GM23338 (cell line): ENCODE results near the gene MCM9. TPM values are rescaled to one million over a fixed set of nuclear protein-coding genes. Genes with fewer than 3 reads are reported as not detected.

Experiments used
- ATAC-seq: fragments of 200-7000 bp; cut with Tn5 transposase; 3 replicates; pipeline ENCODE4 v1.9.1; 2020
- DNase-seq: peaks from one replicate; pipeline ENCODE4 v3.0.0-alpha.2; 2015; ENCODE audit warnings: low spot score
- H2AFZ ChIP-seq: fragments of 200-600 bp; sonication (generic); 2 replicates; pipeline ENCODE4 v1.8.0; 2016; ENCODE audit warnings: antibody characterized with exemption, mild to moderate bottlenecking, moderate library complexity
- H3F3A ChIP-seq: fragments of 200-600 bp; sonication (generic); replicated peaks from 2 replicates; pipeline ENCODE4 v1.8.0; 2017; ENCODE audit warnings: antibody characterized with exemption, mixed run types, low read depth
- H3K27ac ChIP-seq: fragments of 200-600 bp; sonication (generic); 2 replicates; pipeline ENCODE4 v1.6.1; 2016; ENCODE audit warnings: low read depth
- H3K27me3 ChIP-seq: fragments of 200-600 bp; sonication (generic); 2 replicates; pipeline ENCODE4 v1.8.0; 2016; ENCODE audit warnings: mild to moderate bottlenecking, mixed run types, moderate library complexity; ENCODE audit not compliant: insufficient read depth
- H3K36me3 ChIP-seq: fragments of 200-600 bp; sonication (generic); 2 replicates; pipeline ENCODE4 v1.8.0; 2016; ENCODE audit warnings: mild to moderate bottlenecking; ENCODE audit not compliant: insufficient read depth
- H3K4me1 ChIP-seq: fragments of 200-600 bp; sonication (generic); 2 replicates; pipeline ENCODE4 v1.8.0; 2016; ENCODE audit warnings: mild to moderate bottlenecking, moderate library complexity; ENCODE audit not compliant: insufficient read depth
- H3K4me2 ChIP-seq: fragments of 200-600 bp; sonication (generic); 2 replicates; pipeline ENCODE4 v1.7.1; 2017; ENCODE audit warnings: mixed run types
- H3K4me3 ChIP-seq: fragments of 200-600 bp; sonication (generic); 2 replicates; pipeline ENCODE4 v1.6.1; 2016; ENCODE audit warnings: mixed run types
- H3K79me2 ChIP-seq: fragments of 200-600 bp; sonication (generic); replicated peaks from 2 replicates; pipeline ENCODE4 v1.8.0; 2017; ENCODE audit warnings: mild to moderate bottlenecking; ENCODE audit not compliant: insufficient read depth
- H3K9me2 ChIP-seq: fragments of 200-600 bp; sonication (generic); 2 replicates; pipeline ENCODE4 v1.8.0; 2017; ENCODE audit not compliant: insufficient read depth
- H4K20me1 ChIP-seq: fragments of 200-600 bp; sonication (generic); replicated peaks from 2 replicates; pipeline ENCODE4 v1.8.0; 2017; ENCODE audit warnings: mild to moderate bottlenecking; ENCODE audit not compliant: insufficient read depth
- H3K27ac Mint-ChIP-seq: 2 replicates; pipeline ENCODE4 v1.8.0; 2020; ENCODE audit warnings: inconsistent platforms, mild to moderate bottlenecking, moderate library complexity, mixed read lengths
- H3K27me3 Mint-ChIP-seq: 3 replicates; pipeline ENCODE4 v1.8.0; 2022; ENCODE audit warnings: low read depth, mild to moderate bottlenecking, moderate library complexity, mixed read lengths, inconsistent platforms; ENCODE audit not compliant: insufficient read depth, poor library complexity
- H3K36me3 Mint-ChIP-seq: 3 replicates; pipeline ENCODE4 v1.8.0; 2021; ENCODE audit warnings: low read depth, mild to moderate bottlenecking, inconsistent platforms, moderate library complexity, mixed read lengths
- H3K4me1 Mint-ChIP-seq: 3 replicates; pipeline ENCODE4 v1.8.0; 2020; ENCODE audit warnings: mild to moderate bottlenecking, inconsistent platforms, mixed read lengths
- H3K4me3 Mint-ChIP-seq: 3 replicates; pipeline ENCODE4 v1.8.0; 2021; ENCODE audit warnings: moderate library complexity, mild to moderate bottlenecking, inconsistent platforms, mixed read lengths
- H3K9me3 Mint-ChIP-seq: 3 replicates; pipeline ENCODE4 v1.8.0; 2020; ENCODE audit warnings: moderate library complexity, mild to moderate bottlenecking, inconsistent platforms, mixed read lengths
- CREB1 ChIP-seq: fragments of 250-450 bp; sonication (Bioruptor Pico); IDR thresholded peaks from 2 replicates; pipeline ENCODE4 v1.5.0; 2020; ENCODE audit warnings: low read depth, mild to moderate bottlenecking, moderate library complexity
- CTCF ChIP-seq, 2 experiments: fragments of 200-600 bp in 1 of 2; sonication (generic) in 1 of 2; conservative IDR thresholded peaks; 2 replicates each; pipeline versions ENCODE4 v1.5.1 to v1.6.1; 2016 to 2017; ENCODE audit warnings: antibody characterized with exemption in 2 of 2, low read depth in 2 of 2, mild to moderate bottlenecking in 2 of 2, moderate library complexity in 1 of 2
- ETS1 ChIP-seq: IDR thresholded peaks from 2 replicates; pipeline ENCODE4 v1.6.1; 2016; ENCODE audit warnings: antibody characterized with exemption
- EZH2 ChIP-seq: fragments of 200-600 bp; sonication (generic); IDR thresholded peaks from one replicate; pipeline ENCODE4 v1.8.0; 2017; ENCODE audit warnings: antibody characterized with exemption, mild to moderate bottlenecking, low read depth; ENCODE audit not compliant: unreplicated experiment
- EZH2phosphoT487 ChIP-seq: fragments of 200-600 bp; sonication (generic); IDR thresholded peaks from one replicate; pipeline ENCODE4 v1.8.1; 2018; ENCODE audit warnings: antibody characterized with exemption; ENCODE audit not compliant: unreplicated experiment
- JUNB ChIP-seq: IDR thresholded peaks from one replicate; pipeline ENCODE4 v1.6.1; 2016; ENCODE audit warnings: antibody characterized with exemption; ENCODE audit not compliant: unreplicated experiment
- NANOG ChIP-seq: IDR thresholded peaks from 2 replicates; pipeline ENCODE4 v1.6.1; 2016; ENCODE audit warnings: antibody characterized with exemption, borderline replicate concordance
- POLR2AphosphoS5 ChIP-seq: IDR thresholded peaks from 2 replicates; pipeline ENCODE4 v1.6.1; 2016; ENCODE audit warnings: antibody characterized with exemption, low read depth
- REST ChIP-seq: IDR thresholded peaks from one replicate; pipeline ENCODE4 v1.6.1; 2018; ENCODE audit warnings: antibody characterized with exemption; ENCODE audit not compliant: unreplicated experiment
- STAT1 ChIP-seq: IDR thresholded peaks from one replicate; pipeline ENCODE4 v1.6.1; 2016; ENCODE audit warnings: antibody characterized with exemption; ENCODE audit not compliant: unreplicated experiment
- ZNF114 ChIP-seq: fragments of 250-450 bp; sonication (Bioruptor Pico); IDR thresholded peaks from 2 replicates; pipeline ENCODE4 v1.5.0; 2020; ENCODE audit warnings: mild to moderate bottlenecking, moderate library complexity
- ZNF331 ChIP-seq: fragments of 250-450 bp; sonication (Bioruptor Pico); IDR thresholded peaks from 2 replicates; pipeline ENCODE4 v1.5.0; 2020; ENCODE audit warnings: low read depth, mild to moderate bottlenecking, moderate library complexity
- polyA plus RNA-seq: library from polyadenylated mRNA; unstranded; fragments of >200 nt; fragmentation: Nextera tagmentation; extraction: Ambion mirVana; gene quantifications from 2 replicates; pipeline ENCODE4 v1.2.1, GENCODE V29; 2016
- total RNA-seq: library from RNA; depleted of rRNA; stranded (reverse); fragments of >200 nt; shearing (Covaris generic); gene quantifications from 2 replicates; pipeline ENCODE4 v1.2.3, GENCODE V29; 2014

MCM9 gene
- total and polyA plus RNA-seq, 2 experiments from 2014 or later, result 14.9 to 16.6 TPM

- Histone ChIP-seq H3K4me1 (no peaks in the 10 kb centered on the region), H3K27me3 (no peaks in the 10 kb centered on the region), H3K79me2 (no peaks in the 10 kb centered on the region), H3F3A (no peaks in the 10 kb centered on the region), H2AFZ (no peak overlapping the region), H3K4me2 (no peak overlapping the region), H3K36me3 (peaks cover 28% of the 10 kb centered on the region), H3K27ac (no peak overlapping the region), H3K9me2 (no peaks in the 10 kb centered on the region), H4K20me1 (no peaks in the 10 kb centered on the region; the same call in 1 of the 2 replicates), H3K4me3 (no peak overlapping the region)
- no peaks in the 10 kb centered on the region for H3K4me1 Mint-ChIP-seq
- DNase-seq, result no peak
- no peaks in the 10 kb centered on the region for H3K27me3 Mint-ChIP-seq
- no peak overlapping the region for H3K27ac Mint-ChIP-seq
- H3K9me3 Mint-ChIP-seq, result no peaks in the 10 kb centered on the region
- TF ChIP-seq JUNB (no peak), ZNF331 (CRISPR knock-in tag) (no peak), ETS1 (no peak), CTCF (conservative IDR thresholded peaks at IDR 0.05; ENCODE audit: low read depth in 2 of 2) (no peak), EZH2 (no peak), NANOG (no peak), EZH2phosphoT487 (no peak), CREB1 (no peak)
- H3K4me3 Mint-ChIP-seq, result no peak overlapping the region
- ATAC-seq, result no peak
- peaks cover 46% of the 10 kb centered on the region for H3K36me3 Mint-ChIP-seq
Observed at GRCh38 chr6:118912646-118913045, 22.3 kb downstream of the MCM9 start.

- Mint-ChIP-seq H3K27me3 (peaks cover 2% of the 10 kb centered on the region), H3K4me3 (no peak overlapping the region), H3K9me3 (no peaks in the 10 kb centered on the region), H3K36me3 (peaks cover 66% of the 10 kb centered on the region), H3K4me1 (no peaks in the 10 kb centered on the region), H3K27ac (no peak overlapping the region)
- Histone ChIP-seq H3K36me3 (peaks cover 45% of the 10 kb centered on the region), H3K27me3 (no peaks in the 10 kb centered on the region), H3K4me1 (no peaks in the 10 kb centered on the region), H3F3A (no peaks in the 10 kb centered on the region), H3K4me2 (no peak overlapping the region), H4K20me1 (no peaks in the 10 kb centered on the region; the same call in none of the 2 replicates), H3K4me3 (no peak overlapping the region), H3K27ac (no peak overlapping the region), H2AFZ (no peak overlapping the region), H3K9me2 (no peaks in the 10 kb centered on the region), H3K79me2 (peaks cover 13% of the 10 kb centered on the region; the same call in 1 of the 2 replicates)
- no peak for ATAC-seq
- DNase-seq, result no peak
- no peak for TF ChIP-seq JUNB
- no peak for TF ChIP-seq ZNF331 (CRISPR knock-in tag)
- no peak for TF ChIP-seq CTCF (conservative IDR thresholded peaks at IDR 0.05; ENCODE audit: low read depth in 2 of 2)
- TF ChIP-seq STAT1, result no peak
- TF ChIP-seq CREB1, result no peak
- TF ChIP-seq EZH2phosphoT487, result no peak
- TF ChIP-seq EZH2, result no peak
- TF ChIP-seq ZNF114 (CRISPR knock-in tag), result no peak
- no peak for TF ChIP-seq NANOG
- no peak for TF ChIP-seq POLR2AphosphoS5
- no peak for TF ChIP-seq REST
- no peak for TF ChIP-seq ETS1
Observed at GRCh38 chr6:118908441-118908840, 26.5 kb downstream of the MCM9 start.
